Measurements from ENCODE around the gene PIK3R3.

DNA sequence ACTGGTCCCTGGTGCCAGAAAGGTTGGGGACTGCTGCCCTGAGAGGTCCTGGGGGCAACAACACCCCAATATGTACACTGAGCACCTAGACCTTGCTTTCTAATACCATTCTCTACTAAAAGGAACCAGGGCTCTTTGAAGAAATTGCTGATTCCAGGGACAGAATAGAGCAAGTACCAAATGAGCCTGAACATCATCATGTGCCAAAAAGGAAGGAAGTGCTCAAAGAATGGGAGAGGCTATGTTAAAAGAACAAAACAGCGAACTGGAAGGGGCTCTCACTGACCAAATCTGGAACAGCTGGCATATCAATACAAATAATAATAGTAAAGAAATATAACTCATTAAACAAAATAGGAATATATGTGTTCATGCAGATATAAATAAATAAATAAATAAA, 50.8 kb downstream of the PIK3R3 start:
- no peak for TF ChIP-seq POLR2A (IDR thresholded peaks at IDR 0.05)
- TF ChIP-seq, protein P1, sequence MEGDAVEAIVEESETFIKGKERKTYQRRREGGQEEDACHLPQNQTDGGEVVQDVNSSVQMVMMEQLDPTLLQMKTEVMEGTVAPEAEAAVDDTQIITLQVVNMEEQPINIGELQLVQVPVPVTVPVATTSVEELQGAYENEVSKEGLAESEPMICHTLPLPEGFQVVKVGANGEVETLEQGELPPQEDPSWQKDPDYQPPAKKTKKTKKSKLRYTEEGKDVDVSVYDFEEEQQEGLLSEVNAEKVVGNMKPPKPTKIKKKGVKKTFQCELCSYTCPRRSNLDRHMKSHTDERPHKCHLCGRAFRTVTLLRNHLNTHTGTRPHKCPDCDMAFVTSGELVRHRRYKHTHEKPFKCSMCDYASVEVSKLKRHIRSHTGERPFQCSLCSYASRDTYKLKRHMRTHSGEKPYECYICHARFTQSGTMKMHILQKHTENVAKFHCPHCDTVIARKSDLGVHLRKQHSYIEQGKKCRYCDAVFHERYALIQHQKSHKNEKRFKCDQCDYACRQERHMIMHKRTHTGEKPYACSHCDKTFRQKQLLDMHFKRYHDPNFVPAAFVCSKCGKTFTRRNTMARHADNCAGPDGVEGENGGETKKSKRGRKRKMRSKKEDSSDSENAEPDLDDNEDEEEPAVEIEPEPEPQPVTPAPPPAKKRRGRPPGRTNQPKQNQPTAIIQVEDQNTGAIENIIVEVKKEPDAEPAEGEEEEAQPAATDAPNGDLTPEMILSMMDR (IDR thresholded peaks at IDR 0.05) = no peak
